Measurements from ENCODE around the gene ENSA. TPM values are rescaled to one million over a fixed set of nuclear protein-coding genes. Genes with fewer than 3 reads are reported as not detected.
"Not testable (repeated sequence)": the region's sequence is repeated elsewhere in the genome, so short reads cannot be mapped to it uniquely, and the experiment has no call there.

ENSA gene
- total and polyA plus RNA-seq, 7 donors: 114 to 242 (median 150) TPM

DNA sequence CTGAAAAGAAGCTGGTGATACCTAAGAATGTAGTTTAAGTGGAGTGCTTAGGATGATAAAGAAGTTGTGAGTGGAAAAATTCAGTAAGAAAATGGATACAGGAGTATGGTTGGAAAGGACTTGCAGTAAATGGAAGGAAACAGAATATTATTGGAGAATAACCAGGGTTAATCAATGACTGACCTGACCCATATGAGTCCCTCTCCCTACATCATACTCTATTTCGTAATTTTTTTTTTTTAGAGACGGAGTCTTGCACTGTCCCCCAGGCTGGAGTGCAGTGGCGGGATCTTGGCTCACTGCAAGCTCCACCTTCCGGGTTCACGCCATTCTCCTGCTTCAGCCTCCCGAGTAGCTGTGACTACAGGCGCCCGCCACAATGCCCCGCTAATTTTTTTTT lies 33.4 kb upstream of the ENSA start:
- intact Hi-C loops (cut with DNase I): no loop called here
- Histone ChIP-seq H3K4me3 (no peak overlapping the region), H3K27ac (no peak overlapping the region), H3K36me3 (peaks cover 0 to 46% (median 19%) of the 10 kb centered on the region in 4 donors), H3K4me1 (no peaks in the 10 kb centered on the region), H3K9me3 (no peaks in the 10 kb centered on the region), H3K27me3 (no peaks in the 10 kb centered on the region)
- WGBS, 2 donors: 97% methylated on average over 9 of the region's 9 CpGs
- TF ChIP-seq POLR2AphosphoS5 (IDR thresholded peaks at IDR 0.05) (no peak), CTCF (IDR thresholded peaks at IDR 0.05) (no peak), POLR2A (IDR thresholded peaks at IDR 0.05) (no peak), EP300 (IDR thresholded peaks at IDR 0.05) (no peak)
- no peak for DNase-seq

DNA sequence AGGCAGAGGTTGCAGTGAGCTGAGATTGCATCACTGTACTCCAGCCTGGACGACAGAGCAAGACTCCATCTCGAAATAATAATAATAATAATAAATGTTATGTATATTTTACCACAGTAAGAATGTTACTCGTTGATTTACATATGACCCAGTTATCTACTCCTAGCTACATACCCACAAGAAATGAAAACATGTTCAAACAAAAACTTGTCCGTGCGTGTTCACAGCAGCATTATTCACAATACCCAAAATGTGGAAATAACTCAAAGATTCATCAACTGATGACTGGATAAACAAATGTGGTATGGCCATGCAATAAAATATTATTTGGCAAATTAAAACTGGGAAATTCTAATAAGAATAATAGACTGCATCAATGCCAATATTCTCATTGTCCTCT lies 31.7 kb upstream of the ENSA start:
- Histone ChIP-seq H3K4me1 (no peaks in the 10 kb centered on the region), H3K36me3 (peaks cover 0 to 51% (median 21%) of the 10 kb centered on the region in 4 donors), H3K27ac (no peak overlapping the region), H3K4me3 (no peak overlapping the region), H3K9me3 (no peaks in the 10 kb centered on the region), H3K27me3 (no peaks in the 10 kb centered on the region)
- TF ChIP-seq POLR2A (IDR thresholded peaks at IDR 0.05) (no peak), POLR2AphosphoS5 (IDR thresholded peaks at IDR 0.05) (no peak), CTCF (IDR thresholded peaks at IDR 0.05) (no peak), EP300 (IDR thresholded peaks at IDR 0.05) (no peak)
- WGBS, 2 donors: 97% methylated on average over 5 of the region's 5 CpGs
- no peak for DNase-seq
- intact Hi-C loops (cut with DNase I): no loop called here

- Histone ChIP-seq H3K9me3 (no peaks in the 10 kb centered on the region), H3K4me1 (no peaks in the 10 kb centered on the region), H3K27me3 (no peaks in the 10 kb centered on the region), H3K27ac (no peak overlapping the region), H3K4me3 (no peak overlapping the region), H3K36me3 (peaks cover 0 to 51% (median 21%) of the 10 kb centered on the region in 4 donors)
- 88 to 100% methylated on average over 4 of the region's 4 CpGs for WGBS, 2 donors
- no peak for DNase-seq
- TF ChIP-seq POLR2AphosphoS5 (IDR thresholded peaks at IDR 0.05): no peak
- no peak for TF ChIP-seq EP300 (IDR thresholded peaks at IDR 0.05)
- TF ChIP-seq POLR2A (IDR thresholded peaks at IDR 0.05): no peak
- no peak for TF ChIP-seq CTCF (IDR thresholded peaks at IDR 0.05)
- intact Hi-C loops (cut with DNase I): no loop called here
Observed at GRCh38 chr1:150660584-150660983, 31.2 kb upstream of the ENSA start.

DNA sequence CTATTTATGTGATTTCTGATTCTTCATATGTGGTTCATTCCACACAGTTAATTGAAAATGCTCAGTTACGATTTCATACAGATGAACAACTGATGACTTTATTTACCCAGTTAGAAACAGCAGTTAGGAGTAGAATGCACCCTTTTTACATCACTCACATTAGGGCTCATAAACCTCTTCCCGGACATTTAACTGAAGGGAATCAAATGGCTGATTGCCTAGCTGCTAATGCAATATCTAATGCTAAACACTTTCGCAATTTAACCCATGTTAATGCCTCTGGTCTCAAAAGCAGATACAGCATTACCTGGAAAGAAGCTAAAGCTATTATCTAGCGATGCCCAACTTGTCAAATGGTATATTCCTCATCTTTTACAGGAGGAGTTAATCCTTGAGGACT lies 27.7 kb upstream of the ENSA start:
- intact Hi-C loops (cut with DNase I); DNase-seq; H3K27ac ChIP-seq; H3K4me1 ChIP-seq; H3K9me3 ChIP-seq; H3K27me3 ChIP-seq; H3K4me3 ChIP-seq: not testable (repeated sequence)
- WGBS, 2 donors: 81 to 91% methylated on average over 4 of the region's 4 CpGs
- H3K36me3 ChIP-seq: peaks cover 0 to 39% (median 18%) of the 10 kb centered on the region in 4 donors

DNA sequence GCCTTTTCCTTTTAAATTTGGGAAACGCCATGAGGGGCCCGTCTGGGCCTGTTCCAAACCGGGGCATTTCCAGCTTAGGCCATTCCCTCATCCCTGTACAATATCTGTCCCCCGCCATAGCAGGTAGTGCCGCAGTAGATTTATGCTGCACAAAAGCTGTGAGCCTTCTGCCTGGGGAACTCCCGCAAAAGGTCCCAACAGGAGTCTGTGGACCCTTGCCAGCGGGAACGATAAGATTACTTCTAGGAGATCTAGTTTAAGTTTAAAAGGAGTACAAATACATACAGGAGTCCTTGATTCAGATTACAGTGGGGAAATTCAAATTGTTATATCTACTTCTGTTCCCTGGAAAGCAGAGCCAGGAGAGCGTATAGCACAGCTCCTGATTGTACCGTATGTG lies 25.2 kb upstream of the ENSA start:
- H3K4me1 ChIP-seq; DNase-seq; H3K27me3 ChIP-seq; H3K4me3 ChIP-seq; H3K27ac ChIP-seq; H3K9me3 ChIP-seq; intact Hi-C loops (cut with DNase I): not testable (repeated sequence)
- H3K36me3 ChIP-seq: peaks cover 0 to 24% (median 9%) of the 10 kb centered on the region in 4 donors
- WGBS, 2 donors: 95% methylated on average over 10 of the region's 10 CpGs

DNA sequence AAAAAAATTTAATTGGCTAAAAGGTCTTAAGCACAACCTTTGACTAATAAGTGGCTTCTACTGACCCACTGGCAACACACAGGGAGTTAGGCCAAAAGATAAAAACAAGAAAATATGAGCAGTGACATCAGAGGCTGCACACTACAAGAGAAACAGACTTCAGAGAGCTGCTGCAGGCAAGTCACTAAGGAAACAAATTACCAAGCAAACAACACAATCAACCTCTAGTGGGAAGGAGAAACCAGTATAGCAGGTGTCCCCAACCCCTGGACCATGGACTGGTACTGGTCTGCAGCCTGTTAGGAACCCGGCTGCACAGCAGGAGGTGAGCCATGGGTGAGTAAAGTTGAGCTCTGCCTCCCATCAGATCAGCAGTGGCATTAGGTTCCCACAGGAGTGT lies 20.8 kb upstream of the ENSA start:
- no peak for DNase-seq
- intact Hi-C loops (cut with DNase I): no loop called here
- Histone ChIP-seq H3K27me3 (no peaks in the 10 kb centered on the region), H3K4me3 (no peak overlapping the region), H3K4me1 (no peaks in the 10 kb centered on the region), H3K9me3 (no peaks in the 10 kb centered on the region), H3K36me3 (peaks cover 9 to 54% (median 21%) of the 10 kb centered on the region in 4 donors), H3K27ac (no peak overlapping the region)
- 28 to 66% methylated on average over 1 of the region's 1 CpG for WGBS, 2 donors
- TF ChIP-seq EP300 (IDR thresholded peaks at IDR 0.05) (no peak), CTCF (IDR thresholded peaks at IDR 0.05) (no peak), POLR2A (IDR thresholded peaks at IDR 0.05) (no peak)

Data from sigmoid colon (tissue), 7 donors.